H1 (cell line): ENCODE measurements around the gene FOXO1. TPM values are rescaled to one million over a fixed set of nuclear protein-coding genes. Genes with fewer than 3 reads are reported as not detected.

Source experiments
- BCL11A ChIP-seq, 2 experiments: IDR thresholded peaks; one replicate each; pipeline ENCODE4 v1.6.1; 2011; ENCODE audit warnings: low read depth in 2 of 2, low read length in 2 of 2, mild to moderate bottlenecking in 2 of 2
- FOSL1 ChIP-seq: IDR thresholded peaks from 2 replicates; pipeline ENCODE4 v1.6.1; 2011; ENCODE audit warnings: mild to moderate bottlenecking, low read depth, low read length, moderate library complexity; ENCODE audit not compliant: insufficient read depth
- HDAC2 ChIP-seq, 2 experiments: fragments of 300-600 bp in 1 of 2; sonication (generic) in 1 of 2; IDR thresholded peaks; 2 replicates each; pipeline ENCODE4 v1.6.1; 2011 to 2012; ENCODE audit warnings: low read depth in 2 of 2, low read length in 2 of 2, mild to moderate bottlenecking in 2 of 2, moderate library complexity in 2 of 2, borderline replicate concordance in 1 of 2, inconsistent platforms in 1 of 2
- HDAC6 ChIP-seq: IDR thresholded peaks from one replicate; pipeline ENCODE4 v1.7.1; 2012; ENCODE audit warnings: low read depth, mild to moderate bottlenecking, inconsistent platforms, low read length, moderate library complexity
- POLR2A ChIP-seq, 2 experiments: IDR thresholded peaks; 1 replicate in 1 of 2; 2 replicates in 1 of 2; pipeline ENCODE4 v1.6.1; 2011; ENCODE audit warnings: low read depth in 2 of 2, low read length in 2 of 2, mild to moderate bottlenecking in 2 of 2; ENCODE audit errors: control extremely low read depth in 1 of 2
- POU5F1 ChIP-seq: IDR thresholded peaks from 2 replicates; pipeline ENCODE4 v1.6.1; 2011; ENCODE audit warnings: low read depth, mild to moderate bottlenecking, low read length, moderate library complexity
- TBP ChIP-seq: IDR thresholded peaks from 2 replicates; pipeline ENCODE4 v1.6.1; 2011; ENCODE audit warnings: low read depth, low read length, improper control_type of control experiment
- ZNF274 ChIP-seq: IDR thresholded peaks from 2 replicates; pipeline ENCODE4 v1.7.0; 2012; ENCODE audit warnings: low read length, borderline replicate concordance; ENCODE audit errors: extremely low read depth
- polyA plus RNA-seq, 7 experiments: library from polyadenylated mRNA; depleted of rRNA in 3 of 7; stranded (reverse) in 5 of 7; unstranded in 2 of 7; fragments of >200 nt in 5 of 7; fragments of 200-250 nt in 2 of 7; gene quantifications; 1 replicate in 5 of 7; 2 replicates in 1 of 7; 4 replicates in 1 of 7; pipeline versions ENCODE4 v1.2.1 to v1.2.3, GENCODE V29; 2011 to 2013; ENCODE audit warnings: missing spikeins in 2 of 7, mixed read lengths in 2 of 7
- total RNA-seq: library from RNA; stranded (reverse); fragmentation: NEBNext Ultra II Directional; extraction: Animal tissue kit (Norgen Biotek cat#: 25700); gene quantifications from 2 replicates; pipeline ENCODE4 v1.2.1, GENCODE V29; 2021
- TF ChIP-seq, protein P1 (sequence below): fragments of 300-600 bp; sonication (generic); IDR thresholded peaks from 2 replicates; pipeline ENCODE4 v1.7.1; 2012; ENCODE audit warnings: low read length, moderate library complexity, mild to moderate bottlenecking, inconsistent platforms; ENCODE audit not compliant: insufficient replicate concordance
- TF ChIP-seq, protein P2 (sequence below): IDR thresholded peaks from 2 replicates; pipeline ENCODE4 v1.6.1; 2012; ENCODE audit warnings: inconsistent platforms
- TF ChIP-seq, protein P3 (sequence below): IDR thresholded peaks from 2 replicates; pipeline ENCODE4 v1.6.1; 2012; ENCODE audit warnings: inconsistent platforms

Gene FOXO1
- total and polyA plus RNA-seq, 2 of the 8 experiments (the other 6 are each of a cell fraction or from before 2014, with no cell fraction given), result 35.3 to 56.9 TPM

DNA sequence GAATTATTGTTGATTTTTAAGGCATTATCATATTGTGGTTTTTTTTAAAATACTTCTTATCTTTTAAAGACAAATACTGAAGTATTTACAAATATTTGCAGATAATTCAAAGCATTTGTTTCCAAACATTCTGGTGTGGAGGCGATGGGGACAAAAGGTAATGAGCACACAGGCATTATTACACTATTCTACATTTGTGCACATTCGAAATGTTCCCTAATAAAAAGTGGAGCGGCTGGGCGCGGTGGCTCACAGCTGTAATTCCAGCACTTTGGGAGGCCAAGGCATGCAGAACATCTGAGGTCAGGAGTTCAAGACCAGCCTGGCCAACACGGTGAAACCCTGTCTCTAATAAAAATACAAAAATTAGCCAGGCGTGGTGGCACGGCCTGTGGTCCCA, 133.4 kb downstream of the FOXO1 start (continued):
- TF ChIP-seq, protein P1, sequence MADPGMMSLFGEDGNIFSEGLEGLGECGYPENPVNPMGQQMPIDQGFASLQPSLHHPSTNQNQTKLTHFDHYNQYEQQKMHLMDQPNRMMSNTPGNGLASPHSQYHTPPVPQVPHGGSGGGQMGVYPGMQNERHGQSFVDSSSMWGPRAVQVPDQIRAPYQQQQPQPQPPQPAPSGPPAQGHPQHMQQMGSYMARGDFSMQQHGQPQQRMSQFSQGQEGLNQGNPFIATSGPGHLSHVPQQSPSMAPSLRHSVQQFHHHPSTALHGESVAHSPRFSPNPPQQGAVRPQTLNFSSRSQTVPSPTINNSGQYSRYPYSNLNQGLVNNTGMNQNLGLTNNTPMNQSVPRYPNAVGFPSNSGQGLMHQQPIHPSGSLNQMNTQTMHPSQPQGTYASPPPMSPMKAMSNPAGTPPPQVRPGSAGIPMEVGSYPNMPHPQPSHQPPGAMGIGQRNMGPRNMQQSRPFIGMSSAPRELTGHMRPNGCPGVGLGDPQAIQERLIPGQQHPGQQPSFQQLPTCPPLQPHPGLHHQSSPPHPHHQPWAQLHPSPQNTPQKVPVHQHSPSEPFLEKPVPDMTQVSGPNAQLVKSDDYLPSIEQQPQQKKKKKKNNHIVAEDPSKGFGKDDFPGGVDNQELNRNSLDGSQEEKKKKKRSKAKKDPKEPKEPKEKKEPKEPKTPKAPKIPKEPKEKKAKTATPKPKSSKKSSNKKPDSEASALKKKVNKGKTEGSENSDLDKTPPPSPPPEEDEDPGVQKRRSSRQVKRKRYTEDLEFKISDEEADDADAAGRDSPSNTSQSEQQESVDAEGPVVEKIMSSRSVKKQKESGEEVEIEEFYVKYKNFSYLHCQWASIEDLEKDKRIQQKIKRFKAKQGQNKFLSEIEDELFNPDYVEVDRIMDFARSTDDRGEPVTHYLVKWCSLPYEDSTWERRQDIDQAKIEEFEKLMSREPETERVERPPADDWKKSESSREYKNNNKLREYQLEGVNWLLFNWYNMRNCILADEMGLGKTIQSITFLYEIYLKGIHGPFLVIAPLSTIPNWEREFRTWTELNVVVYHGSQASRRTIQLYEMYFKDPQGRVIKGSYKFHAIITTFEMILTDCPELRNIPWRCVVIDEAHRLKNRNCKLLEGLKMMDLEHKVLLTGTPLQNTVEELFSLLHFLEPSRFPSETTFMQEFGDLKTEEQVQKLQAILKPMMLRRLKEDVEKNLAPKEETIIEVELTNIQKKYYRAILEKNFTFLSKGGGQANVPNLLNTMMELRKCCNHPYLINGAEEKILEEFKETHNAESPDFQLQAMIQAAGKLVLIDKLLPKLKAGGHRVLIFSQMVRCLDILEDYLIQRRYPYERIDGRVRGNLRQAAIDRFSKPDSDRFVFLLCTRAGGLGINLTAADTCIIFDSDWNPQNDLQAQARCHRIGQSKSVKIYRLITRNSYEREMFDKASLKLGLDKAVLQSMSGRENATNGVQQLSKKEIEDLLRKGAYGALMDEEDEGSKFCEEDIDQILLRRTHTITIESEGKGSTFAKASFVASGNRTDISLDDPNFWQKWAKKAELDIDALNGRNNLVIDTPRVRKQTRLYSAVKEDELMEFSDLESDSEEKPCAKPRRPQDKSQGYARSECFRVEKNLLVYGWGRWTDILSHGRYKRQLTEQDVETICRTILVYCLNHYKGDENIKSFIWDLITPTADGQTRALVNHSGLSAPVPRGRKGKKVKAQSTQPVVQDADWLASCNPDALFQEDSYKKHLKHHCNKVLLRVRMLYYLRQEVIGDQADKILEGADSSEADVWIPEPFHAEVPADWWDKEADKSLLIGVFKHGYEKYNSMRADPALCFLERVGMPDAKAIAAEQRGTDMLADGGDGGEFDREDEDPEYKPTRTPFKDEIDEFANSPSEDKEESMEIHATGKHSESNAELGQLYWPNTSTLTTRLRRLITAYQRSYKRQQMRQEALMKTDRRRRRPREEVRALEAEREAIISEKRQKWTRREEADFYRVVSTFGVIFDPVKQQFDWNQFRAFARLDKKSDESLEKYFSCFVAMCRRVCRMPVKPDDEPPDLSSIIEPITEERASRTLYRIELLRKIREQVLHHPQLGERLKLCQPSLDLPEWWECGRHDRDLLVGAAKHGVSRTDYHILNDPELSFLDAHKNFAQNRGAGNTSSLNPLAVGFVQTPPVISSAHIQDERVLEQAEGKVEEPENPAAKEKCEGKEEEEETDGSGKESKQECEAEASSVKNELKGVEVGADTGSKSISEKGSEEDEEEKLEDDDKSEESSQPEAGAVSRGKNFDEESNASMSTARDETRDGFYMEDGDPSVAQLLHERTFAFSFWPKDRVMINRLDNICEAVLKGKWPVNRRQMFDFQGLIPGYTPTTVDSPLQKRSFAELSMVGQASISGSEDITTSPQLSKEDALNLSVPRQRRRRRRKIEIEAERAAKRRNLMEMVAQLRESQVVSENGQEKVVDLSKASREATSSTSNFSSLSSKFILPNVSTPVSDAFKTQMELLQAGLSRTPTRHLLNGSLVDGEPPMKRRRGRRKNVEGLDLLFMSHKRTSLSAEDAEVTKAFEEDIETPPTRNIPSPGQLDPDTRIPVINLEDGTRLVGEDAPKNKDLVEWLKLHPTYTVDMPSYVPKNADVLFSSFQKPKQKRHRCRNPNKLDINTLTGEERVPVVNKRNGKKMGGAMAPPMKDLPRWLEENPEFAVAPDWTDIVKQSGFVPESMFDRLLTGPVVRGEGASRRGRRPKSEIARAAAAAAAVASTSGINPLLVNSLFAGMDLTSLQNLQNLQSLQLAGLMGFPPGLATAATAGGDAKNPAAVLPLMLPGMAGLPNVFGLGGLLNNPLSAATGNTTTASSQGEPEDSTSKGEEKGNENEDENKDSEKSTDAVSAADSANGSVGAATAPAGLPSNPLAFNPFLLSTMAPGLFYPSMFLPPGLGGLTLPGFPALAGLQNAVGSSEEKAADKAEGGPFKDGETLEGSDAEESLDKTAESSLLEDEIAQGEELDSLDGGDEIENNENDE, result no peak
- no peak for TF ChIP-seq BCL11A (IDR thresholded peaks at IDR 0.05; ENCODE audit: low read depth in 2 of 2, low read length in 2 of 2)
- TF ChIP-seq HDAC6, result no peak
- TF ChIP-seq TBP, result no peak
- no peak for TF ChIP-seq FOSL1
- TF ChIP-seq, protein P2, sequence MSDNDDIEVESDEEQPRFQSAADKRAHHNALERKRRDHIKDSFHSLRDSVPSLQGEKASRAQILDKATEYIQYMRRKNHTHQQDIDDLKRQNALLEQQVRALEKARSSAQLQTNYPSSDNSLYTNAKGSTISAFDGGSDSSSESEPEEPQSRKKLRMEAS, result no peak
- no peak for TF ChIP-seq HDAC2 (IDR thresholded peaks at IDR 0.05; ENCODE audit: borderline replicate concordance in 1 of 2, low read depth in 2 of 2, low read length in 2 of 2)
- no peak for TF ChIP-seq POLR2A (IDR thresholded peaks at IDR 0.05; ENCODE audit: control extremely low read depth in 1 of 2, low read depth in 2 of 2, low read length in 2 of 2)
- no peak for TF ChIP-seq ZNF274
- TF ChIP-seq, protein P3, sequence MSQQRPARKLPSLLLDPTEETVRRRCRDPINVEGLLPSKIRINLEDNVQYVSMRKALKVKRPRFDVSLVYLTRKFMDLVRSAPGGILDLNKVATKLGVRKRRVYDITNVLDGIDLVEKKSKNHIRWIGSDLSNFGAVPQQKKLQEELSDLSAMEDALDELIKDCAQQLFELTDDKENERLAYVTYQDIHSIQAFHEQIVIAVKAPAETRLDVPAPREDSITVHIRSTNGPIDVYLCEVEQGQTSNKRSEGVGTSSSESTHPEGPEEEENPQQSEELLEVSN, result no peak
- TF ChIP-seq POU5F1, result no peak
